DOHH2 (cell line): ENCODE measurements around the gene DCAF10.

Experiments used
- H3F3A ChIP-seq: fragments of 200-600 bp; sonication (generic), shearing (Covaris generic); 2 replicates; pipeline ENCODE4 v1.6.0; 2016; ENCODE audit warnings: antibody characterized with exemption, mild to moderate bottlenecking; ENCODE audit not compliant: control insufficient read depth, insufficient read depth
- H3K27ac ChIP-seq: fragments of 200-600 bp; sonication (generic); 2 replicates; pipeline ENCODE4 v1.5.1; 2014; ENCODE audit warnings: low read depth, mild to moderate bottlenecking, low read length, moderate library complexity
- H3K27me3 ChIP-seq: fragments of 200-600 bp; sonication (generic); 2 replicates; pipeline ENCODE4 v1.6.1; 2014; ENCODE audit warnings: mild to moderate bottlenecking, low read length, mixed read lengths; ENCODE audit not compliant: control insufficient read depth
- H3K36me3 ChIP-seq: fragments of 200-600 bp; sonication (generic); 2 replicates; pipeline ENCODE4 v1.6.1; 2014; ENCODE audit warnings: mild to moderate bottlenecking, low read length, moderate library complexity, mixed read lengths; ENCODE audit not compliant: control insufficient read depth
- H3K4me1 ChIP-seq: fragments of 200-600 bp; sonication (generic); 2 replicates; pipeline ENCODE4 v1.6.1; 2014; ENCODE audit warnings: mild to moderate bottlenecking, low read length, mixed read lengths; ENCODE audit not compliant: control insufficient read depth
- H3K4me2 ChIP-seq: fragments of 200-600 bp; sonication (generic); 2 replicates; pipeline ENCODE4 v1.6.0; 2014; ENCODE audit warnings: mild to moderate bottlenecking, low read length, moderate library complexity
- H3K4me3 ChIP-seq: fragments of 200-600 bp; sonication (generic); 2 replicates; pipeline ENCODE4 v1.5.1; 2014; ENCODE audit warnings: mild to moderate bottlenecking, low read length, mixed read lengths
- H3K79me2 ChIP-seq: fragments of 200-600 bp; sonication (generic); 2 replicates; pipeline ENCODE4 v1.6.1; 2014; ENCODE audit warnings: mild to moderate bottlenecking, low read length, mixed read lengths; ENCODE audit not compliant: control insufficient read depth
- H3K9me2 ChIP-seq: fragments of 200-600 bp; sonication (generic); replicated peaks from 2 replicates; pipeline ENCODE4 v1.6.1; 2014; ENCODE audit warnings: mild to moderate bottlenecking, low read length, mixed read lengths; ENCODE audit not compliant: control insufficient read depth
- H3K9me3 ChIP-seq: fragments of 200-600 bp; sonication (generic); 2 replicates; pipeline ENCODE4 v1.6.1; 2014; ENCODE audit warnings: antibody characterized with exemption, low read length, mixed read lengths; ENCODE audit not compliant: control insufficient read depth, insufficient read depth
- H4K20me1 ChIP-seq: fragments of 200-600 bp; sonication (generic); 2 replicates; pipeline ENCODE4 v1.6.0; 2014; ENCODE audit warnings: low read depth, mild to moderate bottlenecking, antibody characterized with exemption, low read length, moderate library complexity; ENCODE audit not compliant: control insufficient read depth, insufficient read depth
- CTCF ChIP-seq: fragments of 200-600 bp; sonication (generic); IDR thresholded peaks from one replicate; pipeline ENCODE4 v1.5.1; 2014; ENCODE audit warnings: antibody characterized with exemption, mild to moderate bottlenecking, low read depth, low read length; ENCODE audit not compliant: poor library complexity, severe bottlenecking
- EZH2phosphoT487 ChIP-seq: fragments of 200-600 bp; sonication (generic); IDR thresholded peaks from 2 replicates; pipeline ENCODE4 v1.6.1; 2017; ENCODE audit warnings: borderline replicate concordance, mild to moderate bottlenecking, antibody characterized with exemption, low read length, moderate library complexity, mixed read lengths

DCAF10 gene

GRCh38 chr9:37892063-37892462 lies 91.5 kb downstream of the DCAF10 start:
- Histone ChIP-seq H3K9me2 (no peaks in the 10 kb centered on the region), H3K4me1 (no peaks in the 10 kb centered on the region), H3K9me3 (no peaks in the 10 kb centered on the region), H3K36me3 (peaks cover 47% of the 10 kb centered on the region), H4K20me1 (no peaks in the 10 kb centered on the region), H3K4me3 (no peak overlapping the region), H3K4me2 (no peak overlapping the region), H3K79me2 (peaks cover 6% of the 10 kb centered on the region; the same call in 1 of the 2 replicates), H3K27me3 (no peaks in the 10 kb centered on the region), H3F3A (no peaks in the 10 kb centered on the region), H3K27ac (no peak overlapping the region)
- TF ChIP-seq EZH2phosphoT487 (no peak), CTCF (no peak)

GRCh38 chr9:37897665-37898064 lies 97.1 kb downstream of the DCAF10 start:
- Histone ChIP-seq H3K9me3 (no peaks in the 10 kb centered on the region), H3K4me2 (no peak overlapping the region), H3K79me2 (peaks cover 22% of the 10 kb centered on the region), H3K4me1 (peaks cover 11% of the 10 kb centered on the region), H4K20me1 (no peaks in the 10 kb centered on the region), H3K9me2 (no peaks in the 10 kb centered on the region), H3K4me3 (no peak overlapping the region), H3K27ac (no peak overlapping the region), H3F3A (no peaks in the 10 kb centered on the region), H3K27me3 (no peaks in the 10 kb centered on the region), H3K36me3 (peaks cover 53% of the 10 kb centered on the region)
- TF ChIP-seq EZH2phosphoT487 (no peak), CTCF (no peak)

- no peaks in the 10 kb centered on the region for H3F3A ChIP-seq
- peaks cover 16% of the 10 kb centered on the region for H3K4me1 ChIP-seq
- no peak for TF ChIP-seq EZH2phosphoT487
- TF ChIP-seq CTCF: no peak
- peaks cover 42% of the 10 kb centered on the region for H3K36me3 ChIP-seq
- no peaks in the 10 kb centered on the region for H3K9me3 ChIP-seq
- no peak overlapping the region for H3K4me2 ChIP-seq
- no peak overlapping the region for H3K27ac ChIP-seq
- no peaks in the 10 kb centered on the region for H4K20me1 ChIP-seq
- no peak overlapping the region for H3K4me3 ChIP-seq
- H3K9me2 ChIP-seq: no peaks in the 10 kb centered on the region
- peaks cover 32% of the 10 kb centered on the region for H3K79me2 ChIP-seq
- no peaks in the 10 kb centered on the region for H3K27me3 ChIP-seq
Measured at GRCh38 chr9:37899041-37899440, 98.4 kb downstream of the DCAF10 start.
